SK-N-SH treated with all-trans-retinoic acid at 6 μM for 48 hours (cell line): ENCODE results near the gene TAPT1.

Source experiments
- ATAC-seq: fragments of 200-7000 bp; cut with Tn5 transposase; 3 replicates; pipeline ENCODE4 v1.9.1; 2020; ENCODE audit warnings: mild to moderate bottlenecking, moderate library complexity
- ARNTL ChIP-seq: fragments of 450-650 bp; formaldehyde crosslinking; IDR thresholded peaks from 2 replicates; pipeline ENCODE4 v1.5.0; 2020; ENCODE audit warnings: low read depth, mild to moderate bottlenecking, moderate library complexity, borderline replicate concordance
- BACH2 ChIP-seq: fragments of 250-450 bp; sonication (Bioruptor Pico); IDR thresholded peaks from 2 replicates; pipeline ENCODE4 v1.9.0; 2021; ENCODE audit warnings: mild to moderate bottlenecking, borderline replicate concordance
- CSDC2 ChIP-seq: fragments of 250-450 bp; sonication (Bioruptor Pico); IDR thresholded peaks from 2 replicates; pipeline ENCODE4 v1.5.0; 2020; ENCODE audit warnings: mild to moderate bottlenecking, moderate library complexity
- ESRRG ChIP-seq: fragments of 250-450 bp; sonication (Bioruptor Pico); IDR thresholded peaks from 2 replicates; pipeline ENCODE4 v1.6.1; 2021; ENCODE audit warnings: mild to moderate bottlenecking
- GLIS3 ChIP-seq: fragments of 250-450 bp; sonication (Bioruptor Pico); IDR thresholded peaks from 2 replicates; pipeline ENCODE4 v1.5.0; 2020; ENCODE audit warnings: mild to moderate bottlenecking, moderate library complexity
- ISL1 ChIP-seq: fragments of 250-450 bp; sonication (Bioruptor Pico); IDR thresholded peaks from 2 replicates; pipeline ENCODE4 v2.1.2; 2022; ENCODE audit warnings: mild to moderate bottlenecking, moderate library complexity
- OSR1 ChIP-seq: fragments of 250-450 bp; sonication (Bioruptor Pico); IDR thresholded peaks from 2 replicates; pipeline ENCODE4 v1.8.0; 2022; ENCODE audit warnings: moderate library complexity, mild to moderate bottlenecking, inconsistent platforms
- PATZ1 ChIP-seq: fragments of 250-450 bp; sonication (Bioruptor Pico); IDR thresholded peaks from 2 replicates; pipeline ENCODE4 v1.8.0; 2020; ENCODE audit warnings: mild to moderate bottlenecking, moderate library complexity, borderline replicate concordance
- POU6F1 ChIP-seq: fragments of 250-450 bp; sonication (Bioruptor Pico); IDR thresholded peaks from 2 replicates; pipeline ENCODE4 v1.8.0; 2021; ENCODE audit warnings: low read depth, mild to moderate bottlenecking, moderate library complexity, borderline replicate concordance
- PPARA ChIP-seq: fragments of 250-450 bp; sonication (Bioruptor Pico); IDR thresholded peaks from 2 replicates; pipeline ENCODE4 v1.5.0; 2020; ENCODE audit warnings: mild to moderate bottlenecking, borderline replicate concordance
- SNAI2 ChIP-seq: fragments of 250-450 bp; sonication (Bioruptor Pico); IDR thresholded peaks from 2 replicates; pipeline ENCODE4 v1.5.0; 2020; ENCODE audit warnings: mild to moderate bottlenecking, moderate library complexity
- TCF4 ChIP-seq: fragments of 250-450 bp; sonication (Bioruptor Pico); IDR thresholded peaks from 2 replicates; pipeline ENCODE4 v1.8.0; 2021; ENCODE audit warnings: mild to moderate bottlenecking, moderate library complexity, borderline replicate concordance
- TOX ChIP-seq: fragments of 250-450 bp; sonication (Bioruptor Pico); IDR thresholded peaks from 2 replicates; pipeline ENCODE4 v1.8.0; 2021; ENCODE audit warnings: mild to moderate bottlenecking, moderate library complexity, borderline replicate concordance
- TSHZ2 ChIP-seq: fragments of 250-450 bp; sonication (Bioruptor Pico); IDR thresholded peaks from 2 replicates; pipeline ENCODE4 v1.5.0; 2020; ENCODE audit warnings: mild to moderate bottlenecking, moderate library complexity
- ZC3H10 ChIP-seq: fragments of 250-450 bp; sonication (Bioruptor Pico); IDR thresholded peaks from 2 replicates; pipeline ENCODE4 v1.5.1; 2021; ENCODE audit warnings: mild to moderate bottlenecking, moderate library complexity
- ZFP3 ChIP-seq: fragments of 250-450 bp; sonication (Bioruptor Pico); IDR thresholded peaks from 2 replicates; pipeline ENCODE4 v1.5.0; 2020; ENCODE audit warnings: mild to moderate bottlenecking, moderate library complexity
- ZFP30 ChIP-seq: fragments of 450-650 bp; formaldehyde crosslinking; IDR thresholded peaks from 2 replicates; pipeline ENCODE4 v1.5.0; 2022; ENCODE audit warnings: mild to moderate bottlenecking, moderate library complexity
- ZNF565 ChIP-seq: fragments of 450-650 bp; formaldehyde crosslinking; conservative IDR thresholded peaks from 2 replicates; pipeline ENCODE4 v1.5.0; 2020; ENCODE audit warnings: low read depth, mild to moderate bottlenecking, moderate library complexity

Gene TAPT1

GRCh38 chr4:16140879-16141249 lies 85.4 kb downstream of the TAPT1 start:
- TF ChIP-seq ESRRG (CRISPR knock-in tag): no peak
- peak; percentile 76; the same call in 1 of the 2 replicates for TF ChIP-seq CSDC2 (CRISPR knock-in tag)
- peak; percentile 86; the same call in 1 of the 2 replicates for TF ChIP-seq SNAI2 (CRISPR knock-in tag)
- TF ChIP-seq PATZ1 (CRISPR knock-in tag): 0 out of 2 replicates have a peak, but pooled peaks have one; percentile 48
- 0 out of 2 replicates have a peak, but pooled peaks have one; percentile 27 for TF ChIP-seq GLIS3 (CRISPR knock-in tag)
- no peak for TF ChIP-seq ZC3H10 (CRISPR knock-in tag)
- TF ChIP-seq ZFP3: 0 out of 2 replicates have a peak, but pooled peaks have one; percentile 34
- peak; percentile 92 for TF ChIP-seq ISL1
- TF ChIP-seq, all 23 proteins: peak for 6
- ATAC-seq: peak; percentile 91

- TF ChIP-seq SNAI2 (CRISPR knock-in tag) (no peak), ESRRG (CRISPR knock-in tag) (no peak), ZNF565 (no peak)
- no peak for ATAC-seq
Measured at GRCh38 chr4:16140231-16140878, 85.9 kb downstream of the TAPT1 start.

- ATAC-seq: no peak
- no peak for TF ChIP-seq ISL1
- TF ChIP-seq PPARA (CRISPR knock-in tag): no peak
- TF ChIP-seq ARNTL (CRISPR knock-in tag): no peak
- TF ChIP-seq ZFP3: no peak
- no peak for TF ChIP-seq BACH2 (CRISPR knock-in tag)
- TF ChIP-seq, all 23 proteins: peak for 0
Measured at GRCh38 chr4:16139066-16139945, 87.0 kb downstream of the TAPT1 start.

- TF ChIP-seq ARNTL (CRISPR knock-in tag): no peak
- ATAC-seq: no peak
Measured at GRCh38 chr4:16136827-16137226, 89.4 kb downstream of the TAPT1 start.

GRCh38 chr4:16136311-16136710 lies 90.0 kb downstream of the TAPT1 start:
- no peak for ATAC-seq
- TF ChIP-seq ZNF565 (no peak), GLIS3 (CRISPR knock-in tag) (no peak), OSR1 (CRISPR knock-in tag) (no peak), ZFP30 (no peak), TSHZ2 (CRISPR knock-in tag) (no peak), ESRRG (CRISPR knock-in tag) (no peak), ISL1 (no peak), ARNTL (CRISPR knock-in tag) (no peak), PATZ1 (CRISPR knock-in tag) (no peak), PPARA (CRISPR knock-in tag) (no peak), SNAI2 (CRISPR knock-in tag) (no peak), ZFP3 (no peak), BACH2 (CRISPR knock-in tag) (no peak), TCF4 (CRISPR knock-in tag) (no peak), TOX (CRISPR knock-in tag) (no peak), POU6F1 (CRISPR knock-in tag) (no peak)
